K562 (cell line): ENCODE data around the gene AMDHD1. TPM values are rescaled to one million over a fixed set of nuclear protein-coding genes. Genes with fewer than 3 reads are reported as not detected.

Experiments
- ATAC-seq: fragments of 200-7000 bp; cut with Tn5 transposase; 3 replicates; pipeline ENCODE4 v1.9.1; 2020; ENCODE audit warnings: moderate library complexity
- BruUV-seq: library from RNA; stranded (reverse); fragments of 400-500 nt; replicated peaks from 2 replicates; lab custom pipeline; 2021; lab: Mats Ljungman, UMichigan
- CTCF ChIA-PET: fragments of 300-600 bp; formaldehyde crosslinking; extraction: SDS; loops from one replicate; lab custom pipeline; 2021; ENCODE audit warnings: low intra/inter-chr PET ratio; lab: Yijun Ruan, JAX
- POLR2A ChIA-PET: fragments of 300-600, 350-650 bp; sonication (Branson Sonifier 250); formaldehyde crosslinking; extraction: SDS; loops from one replicate; lab custom pipeline; 2021; ENCODE audit warnings: antibody characterized with exemption, inconsistent platforms; lab: Yijun Ruan, JAX
- DNase-seq, 4 experiments: peaks; one replicate each; pipeline versions ENCODE4 v3.0.0 to v3.0.0-alpha.2; 2011 to 2018; ENCODE audit warnings: low spot score in 3 of 4, mixed read lengths in 3 of 4; ENCODE audit errors: extremely low read depth in 1 of 4
- FAIRE-seq: peaks from 2 replicates; lab custom pipeline; 2011; peaks lifted over from hg19 to GRCh38; lab: Jason Lieb, UNC
- H2AFZ ChIP-seq: 2 replicates; pipeline ENCODE4 v1.6.0; 2011; ENCODE audit warnings: low read depth, low read length, control low read depth, inconsistent platforms
- H3K27ac ChIP-seq: fragments of 200-600 bp; 3 replicates; pipeline ENCODE4 v1.8.0; 2011; ENCODE audit warnings: low read depth, mild to moderate bottlenecking, control low read depth, inconsistent platforms, low read length, moderate library complexity, mixed read lengths; ENCODE audit errors: extremely low read depth
- H3K27me3 ChIP-seq, 2 experiments: fragments of 300-600 bp in 1 of 2; 2 replicates in 1 of 2; 3 replicates in 1 of 2; pipeline versions ENCODE4 v1.6.0 to v1.8.0; 2011; ENCODE audit warnings: inconsistent platforms in 2 of 2, low read length in 2 of 2, mild to moderate bottlenecking in 1 of 2, mixed read lengths in 1 of 2, moderate library complexity in 1 of 2; ENCODE audit not compliant: control insufficient read depth in 2 of 2, insufficient read depth in 2 of 2
- H3K36me3 ChIP-seq: fragments of 300-600 bp; 3 replicates; pipeline ENCODE4 v1.8.0; 2011; ENCODE audit warnings: mild to moderate bottlenecking, low read length, inconsistent platforms; ENCODE audit not compliant: control insufficient read depth, insufficient read depth
- H3K4me1 ChIP-seq, 2 experiments: fragments of 200-600 bp in 1 of 2; replicated peaks in 1 of 2; 2 replicates in 1 of 2; 3 replicates in 1 of 2; pipeline versions ENCODE4 v1.5.1 to v1.8.0; 2011; ENCODE audit warnings: inconsistent platforms in 2 of 2, low read length in 2 of 2, mild to moderate bottlenecking in 1 of 2, mixed read lengths in 1 of 2, moderate library complexity in 1 of 2; ENCODE audit not compliant: control insufficient read depth in 2 of 2, insufficient read depth in 2 of 2
- H3K4me2 ChIP-seq: 2 replicates; pipeline ENCODE4 v1.6.1; 2011; ENCODE audit warnings: low read length, control low read depth, inconsistent platforms, mixed read lengths; ENCODE audit not compliant: insufficient read depth
- H3K4me3 ChIP-seq: fragments of 200-600 bp; sonication (generic), shearing (Covaris generic); 2 replicates; pipeline ENCODE4 v1.5.1; 2016; ENCODE audit warnings: control low read depth, inconsistent platforms
- H3K79me2 ChIP-seq: fragments of 200-600 bp; 3 replicates; pipeline ENCODE4 v1.8.0; 2011; ENCODE audit warnings: low read length, inconsistent platforms; ENCODE audit not compliant: control insufficient read depth, insufficient read depth
- H3K9ac ChIP-seq, 2 experiments: 2 replicates each; pipeline versions ENCODE4 v1.6.0 to v1.6.1; 2011; ENCODE audit warnings: low read depth in 2 of 2, low read length in 2 of 2, control low read depth in 1 of 2, inconsistent platforms in 1 of 2, mild to moderate bottlenecking in 1 of 2, mixed read lengths in 1 of 2; ENCODE audit not compliant: insufficient read depth in 1 of 2
- H3K9me1 ChIP-seq: one replicate; pipeline ENCODE4 v1.6.0; 2011; ENCODE audit warnings: inconsistent platforms, mild to moderate bottlenecking, low read length, moderate library complexity; ENCODE audit not compliant: control insufficient read depth, insufficient read depth
- H3K9me3 ChIP-seq: replicated peaks from 2 replicates; pipeline ENCODE4 v1.5.1; 2011; ENCODE audit warnings: low read depth, low read length, inconsistent platforms; ENCODE audit not compliant: control insufficient read depth, insufficient read depth
- H4K20me1 ChIP-seq: replicated peaks from 2 replicates; pipeline ENCODE4 v1.6.1; 2011; ENCODE audit warnings: low read length, inconsistent platforms, mixed read lengths; ENCODE audit not compliant: control insufficient read depth, insufficient read depth
- BRF2 ChIP-seq: IDR thresholded peaks from 3 replicates; pipeline ENCODE4 v1.6.1; 2011; ENCODE audit warnings: borderline replicate concordance, mild to moderate bottlenecking; ENCODE audit not compliant: insufficient read length, insufficient read depth
- CBX2 ChIP-seq: fragments of 200-600 bp; sonication (generic); IDR thresholded peaks from one replicate; pipeline ENCODE4 v1.6.1; 2012; ENCODE audit warnings: mild to moderate bottlenecking, low read length, inconsistent platforms; ENCODE audit not compliant: insufficient read depth, poor library complexity, severe bottlenecking
- HDAC1 ChIP-seq, 2 experiments: fragments of 450-650 bp; IDR thresholded peaks; 2 replicates each; pipeline ENCODE4 v1.6.1; 2016 to 2017; ENCODE audit warnings: inconsistent platforms in 1 of 2, mild to moderate bottlenecking in 1 of 2, moderate library complexity in 1 of 2
- HNRNPK ChIP-seq: fragments of 200-400 bp; formaldehyde crosslinking; IDR thresholded peaks from one replicate; pipeline ENCODE4 v1.6.1; 2018; ENCODE audit warnings: mild to moderate bottlenecking, low read depth, low read length; ENCODE audit not compliant: poor library complexity, severe bottlenecking
- NFYB ChIP-seq: IDR thresholded peaks from 2 replicates; pipeline ENCODE4 v1.6.1; 2011; ENCODE audit warnings: mild to moderate bottlenecking, moderate library complexity; ENCODE audit not compliant: insufficient read length; ENCODE audit errors: extremely low read depth
- PHB ChIP-seq: fragments of 250-450 bp; sonication (Bioruptor Pico); IDR thresholded peaks from 2 replicates; pipeline ENCODE4 v1.5.0; 2021
- XRCC3 ChIP-seq: fragments of 450-650 bp; IDR thresholded peaks from 2 replicates; pipeline ENCODE4 v1.6.1; 2017; ENCODE audit warnings: mild to moderate bottlenecking, moderate library complexity
- ZBTB33 ChIP-seq: sonication (generic); formaldehyde crosslinking; IDR thresholded peaks from 2 replicates; pipeline ENCODE4 v1.8.1; 2023; ENCODE audit warnings: mild to moderate bottlenecking, missing genetic modification reagents
- ZNF12 ChIP-seq: sonication (generic); formaldehyde crosslinking; IDR thresholded peaks from 2 replicates; pipeline ENCODE4 v1.4.0; 2020; ENCODE audit warnings: mild to moderate bottlenecking, missing genetic modification reagents
- ZNF140 ChIP-seq: fragments of 250-450 bp; sonication (Bioruptor Pico); IDR thresholded peaks from 2 replicates; pipeline ENCODE4 v1.8.0; 2021; ENCODE audit warnings: moderate library complexity, mild to moderate bottlenecking, inconsistent platforms
- ZNF24 ChIP-seq: fragments of 450-650 bp; IDR thresholded peaks from 2 replicates; pipeline ENCODE4 v1.6.1; 2016
- ZNF740 ChIP-seq, 3 experiments: fragments of 200-800 bp in 1 of 3; sonication (Bioruptor generic) in 1 of 3; sonication (generic) in 1 of 3; formaldehyde crosslinking in 1 of 3; IDR thresholded peaks; 2 replicates each; pipeline versions ENCODE4 v1.6.1 to v1.8.0; 2016 to 2022; ENCODE audit warnings: mild to moderate bottlenecking in 2 of 3, missing compliant biosample characterization in 2 of 3, missing genetic modification characterization in 2 of 3, missing genetic modification reagents in 1 of 3
- WGBS: fragments of 100-300 bp; shearing (Covaris generic); methylation state at CpG from one replicate; pipeline ENCODE4 v1.1.6; 2016; ENCODE audit warnings: low coverage, mixed read lengths; ENCODE audit not compliant: insufficient coverage; ENCODE audit errors: missing lambda C conversion rate; 5-methylcytosine and 5-hydroxymethylcytosine counted together
- in situ Hi-C: fragments of 300-500 bp; cut with MboI; formaldehyde crosslinking; loops from 4 replicates; pipeline ENCODE4 v1.15.0; 2018; ENCODE audit warnings: inconsistent platforms, mixed read lengths
- intact Hi-C: fragments of 100-400 bp; cut with micrococcal nuclease; formaldehyde crosslinking; loops from 2 replicates; pipeline ENCODE4 v1.14.2; 2022
- polyA plus RNA-seq, 8 experiments: library from polyadenylated mRNA; depleted of rRNA in 4 of 8; stranded (reverse) in 5 of 8; unstranded in 3 of 8; fragments of >200 nt; fragmentation: Nextera tagmentation in 2 of 8; fragmentation: Illumina TruSeq in 1 of 8; extraction: Ambion mirVana in 2 of 8; extraction: Trizol in 1 of 8; gene quantifications; 2 replicates each; pipeline versions ENCODE4 v1.2.1 to v1.2.3, GENCODE V29; 2011 to 2014; ENCODE audit warnings: inconsistent platforms in 1 of 8, missing spikeins in 1 of 8
- total RNA-seq, 7 experiments: library from RNA; depleted of rRNA in 6 of 7; stranded (reverse); fragments of >200 nt in 6 of 7; fragmentation: Illumina TruSeq in 2 of 7; extraction: Trizol in 2 of 7; gene quantifications; 2 replicates each; pipeline versions ENCODE4 v1.2.1 to v1.2.3, GENCODE V29; 2011 to 2021; ENCODE audit warnings: low replicate concordance in 1 of 7

AMDHD1 gene
- total and polyA plus RNA-seq, 9 of the 15 experiments (the other 6 are each of a cell fraction or from before 2014, with no cell fraction given): not detected

- no peak overlapping the region for H3K4me3 ChIP-seq
- ATAC-seq (no peak), FAIRE-seq (no peak), DNase-seq (no peak)
- no peaks in the 10 kb centered on the region for H3K79me2 ChIP-seq
- ChIA-PET CTCF (no interaction called here), POLR2A (interaction anchor here (1.0 kb wide), 1 partner anchor 11 kb away, joined by 4 read pairs; no protein-coding TSS in a partner anchor)
- no peaks in the 10 kb centered on the region; the same call in 1 of the 2 replicates for H4K20me1 ChIP-seq
- no TSS peak for BruUV-seq
- H3K9me1 ChIP-seq: no peaks in the 10 kb centered on the region
- H3K4me2 ChIP-seq: no peak overlapping the region
- intact Hi-C loops (loop anchor here (10.0 kb wide), 1 partner anchor 365 kb away; no protein-coding TSS in a partner anchor), in situ Hi-C loops (no loop called here)
- WGBS: 0% methylated on average over 7 of the region's 7 CpGs
- no peak overlapping the region for H2AFZ ChIP-seq
- no peaks in the 10 kb centered on the region for H3K36me3 ChIP-seq
- H3K9ac ChIP-seq: no peak overlapping the region; a peak in 1 of 4 replicates
- no peaks in the 10 kb centered on the region for H3K9me3 ChIP-seq
- no peaks in the 10 kb centered on the region for H3K4me1 ChIP-seq
- H3K27me3 ChIP-seq: peaks cover 14 to 38% of the 10 kb centered on the region in 2 experiments; a peak in 4 of 5 replicates
- H3K27ac ChIP-seq: no peak overlapping the region
- TF ChIP-seq NFYB (no peak), ZNF12 (CRISPR knock-in tag) (no peak), ZNF740 (CRISPR knock-in tag; IDR thresholded peaks at IDR 0.05) (no peak), ZNF740 (tag; IDR thresholded peaks at IDR 0.05) (no peak), PHB (CRISPR knock-in tag) (no peak), HNRNPK (no peak), ZBTB33 (no peak), HDAC1 (IDR thresholded peaks at IDR 0.05) (no peak), BRF2 (no peak), CBX2 (no peak), XRCC3 (no peak), ZNF24 (no peak), ZNF140 (CRISPR knock-in tag) (no peak)
- TF ChIP-seq, all 486 proteins: peak for 0
Observed at GRCh38 chr12:95990136-95990535, 47.0 kb downstream of the AMDHD1 start.
